ENCODE data around the gene TPSB2. TPM values are rescaled to one million over a fixed set of nuclear protein-coding genes. Genes with fewer than 3 reads are reported as not detected.

The TPSB2 gene
- total and polyA plus RNA-seq, 9 of the 15 experiments (the other 6 are each of a cell fraction or from before 2014, with no cell fraction given): 0.18 TPM; not detected in 8

GRCh38 chr16:1202274-1202673 is 27.7 kb downstream of the TPSB2 start:
- Histone ChIP-seq H3K9me3 (replicated peaks; ENCODE audit: control insufficient read depth, insufficient read depth, low read depth, low read length) (no peaks in the 10 kb centered on the region), H2AFZ (ENCODE audit: low read depth, low read length) (no peak overlapping the region), H3K4me1 (replicated peaks in 1 of 2; ENCODE audit: control insufficient read depth in 2 of 2, insufficient read depth in 2 of 2, low read length in 2 of 2) (peaks cover 0 to 44% of the 10 kb centered on the region in 2 experiments; a peak in 2 of 5 replicates), H3K4me3 (no peak overlapping the region), H3K9ac (ENCODE audit: insufficient read depth in 1 of 2, low read depth in 2 of 2, low read length in 2 of 2) (no peak overlapping the region), H4K20me1 (replicated peaks; ENCODE audit: control insufficient read depth, insufficient read depth, low read length) (no peaks in the 10 kb centered on the region), H3K36me3 (ENCODE audit: control insufficient read depth, insufficient read depth, low read length) (no peaks in the 10 kb centered on the region), H3K27ac (ENCODE audit: extremely low read depth, low read depth, low read length) (no peak overlapping the region), H3K9me1 (ENCODE audit: control insufficient read depth, insufficient read depth, low read length) (no peaks in the 10 kb centered on the region), H3K79me2 (ENCODE audit: control insufficient read depth, insufficient read depth, low read length) (no peaks in the 10 kb centered on the region), H3K4me2 (ENCODE audit: insufficient read depth, low read length) (no peak overlapping the region), H3K27me3 (ENCODE audit: control insufficient read depth in 2 of 2, insufficient read depth in 2 of 2, low read length in 2 of 2) (peaks cover 18 to 48% of the 10 kb centered on the region in 2 experiments; a peak in 4 of 5 replicates)
- FAIRE-seq (no peak), ATAC-seq (no peak), DNase-seq (ENCODE audit: extremely low read depth in 1 of 4, low spot score in 3 of 4) (no peak)
- ChIA-PET CTCF (ENCODE audit: low intra/inter-chr PET ratio) (no interaction called here), POLR2A (no interaction called here)
- TF ChIP-seq STAT6 (CRISPR knock-in tag; IDR thresholded peaks at IDR 0.05) (no peak), ATF6 (CRISPR knock-in tag; IDR thresholded peaks at IDR 0.05) (no peak), ZNF436 (CRISPR knock-in tag; IDR thresholded peaks at IDR 0.05) (no peak), RBM22 (IDR thresholded peaks at IDR 0.05; ENCODE audit: low read depth, low read length, poor library complexity, severe bottlenecking) (no peak), KLF6 (CRISPR knock-in tag; IDR thresholded peaks at IDR 0.05; ENCODE audit: borderline replicate concordance) (no peak), WHSC1 (IDR thresholded peaks at IDR 0.05; ENCODE audit: low read length) (no peak), ZNF146 (CRISPR knock-in tag; IDR thresholded peaks at IDR 0.05; ENCODE audit: unreplicated experiment) (no peak), EP400 (IDR thresholded peaks at IDR 0.05) (no peak), ZNF57 (CRISPR knock-in tag; IDR thresholded peaks at IDR 0.05) (no peak), PATZ1 (CRISPR knock-in tag; IDR thresholded peaks at IDR 0.05; ENCODE audit: borderline replicate concordance) (no peak), ZNF589 (CRISPR knock-in tag; IDR thresholded peaks at IDR 0.05; ENCODE audit: low read depth) (no peak), ESRRB (CRISPR knock-in tag; IDR thresholded peaks at IDR 0.05; ENCODE audit: borderline replicate concordance) (no peak), GTF2F1 (IDR thresholded peaks at IDR 0.05; ENCODE audit: low read depth, low read length) (no peak)
- 41% methylated on average over 15 of the region's 18 CpGs for WGBS (ENCODE audit: insufficient coverage, low coverage, missing lambda C conversion rate)
- BruUV-seq (replicated peaks): no TSS peak
- in situ Hi-C loops (cut with MboI): no loop called here
- intact Hi-C loops (cut with micrococcal nuclease): no loop called here

Data from K562 (cell line).